SU-DHL-6 (cell line): ENCODE measurements around the gene MPHOSPH6.

Experiments
- H2AFZ ChIP-seq: fragments of 200-600 bp; sonication (generic); 2 replicates; pipeline ENCODE4 v1.6.1; 2014; ENCODE audit warnings: low read depth, mild to moderate bottlenecking, moderate library complexity, mixed read lengths, antibody characterized with exemption, low read length; ENCODE audit not compliant: severe bottlenecking
- H3F3A ChIP-seq: fragments of 200-600 bp; shearing (Covaris generic); 2 replicates; pipeline ENCODE4 v1.6.0; 2016; ENCODE audit warnings: antibody characterized with exemption, mild to moderate bottlenecking; ENCODE audit not compliant: insufficient read depth
- H3K27ac ChIP-seq: fragments of 200-600 bp; sonication (generic); 2 replicates; pipeline ENCODE4 v1.5.1; 2016; ENCODE audit warnings: low read depth, mild to moderate bottlenecking, low read length, moderate library complexity, mixed read lengths
- H3K27me3 ChIP-seq: fragments of 200-600 bp; sonication (generic), shearing (Covaris generic); 2 replicates; pipeline ENCODE4 v1.6.0; 2014; ENCODE audit warnings: mild to moderate bottlenecking, low read length
- H3K36me3 ChIP-seq: fragments of 200-600 bp; sonication (generic); 2 replicates; pipeline ENCODE4 v1.6.1; 2014; ENCODE audit warnings: mild to moderate bottlenecking, low read length, mixed read lengths
- H3K4me2 ChIP-seq: fragments of 300-600, 200-600 bp; shearing (Covaris generic), sonication (generic); 2 replicates; pipeline ENCODE4 v1.6.0; 2014; ENCODE audit warnings: low read length, low read depth, mild to moderate bottlenecking; ENCODE audit not compliant: poor library complexity, severe bottlenecking
- H3K4me3 ChIP-seq: fragments of 200-600 bp; sonication (generic); 2 replicates; pipeline ENCODE4 v1.5.1; 2014; ENCODE audit warnings: antibody characterized with exemption, low read length, mild to moderate bottlenecking, mixed read lengths; ENCODE audit not compliant: insufficient read depth, poor library complexity, severe bottlenecking
- H3K79me2 ChIP-seq: fragments of 200-600 bp; sonication (generic); 2 replicates; pipeline ENCODE4 v1.6.1; 2014; ENCODE audit warnings: mild to moderate bottlenecking, low read length, moderate library complexity; ENCODE audit not compliant: insufficient read depth
- H3K9ac ChIP-seq: fragments of 200-600 bp; sonication (generic); 2 replicates; pipeline ENCODE4 v1.7.0; 2014; ENCODE audit warnings: mild to moderate bottlenecking, low read length
- H3K9me2 ChIP-seq: fragments of 200-600 bp; sonication (generic); replicated peaks from 2 replicates; pipeline ENCODE4 v1.6.1; 2014; ENCODE audit warnings: low read length; ENCODE audit not compliant: insufficient read depth
- H3K9me3 ChIP-seq: fragments of 200-600 bp; sonication (generic); 2 replicates; pipeline ENCODE4 v1.6.1; 2014; ENCODE audit warnings: low read length, mixed read lengths; ENCODE audit not compliant: insufficient read depth
- H4K20me1 ChIP-seq: fragments of 200-600 bp; sonication (generic); 2 replicates; pipeline ENCODE4 v1.6.1; 2014; ENCODE audit warnings: low read depth, mild to moderate bottlenecking, antibody characterized with exemption, low read length, moderate library complexity, mixed read lengths
- EZH2phosphoT487 ChIP-seq: fragments of 200-600 bp; sonication (generic), shearing (Covaris generic); conservative IDR thresholded peaks from 2 replicates; pipeline ENCODE4 v1.6.1; 2018; ENCODE audit warnings: mild to moderate bottlenecking, antibody characterized with exemption, low read length, moderate library complexity, mixed read lengths
- TF ChIP-seq, protein P1 (sequence below): fragments of 200-600 bp; sonication (generic); IDR thresholded peaks from one replicate; pipeline ENCODE4 v1.5.1; 2017; ENCODE audit warnings: antibody characterized with exemption, mild to moderate bottlenecking, low read length, moderate library complexity; ENCODE audit not compliant: insufficient read depth, poor library complexity, severe bottlenecking

MPHOSPH6 gene

GRCh38 chr16:82185012-82185411 is 15.0 kb upstream of the MPHOSPH6 start:
- Histone ChIP-seq H3K27ac (no peak overlapping the region), H3K27me3 (0 out of 2 replicates have a peak, but pooled peaks cover 5% of the 10 kb centered on the region), H3K4me2 (no peak overlapping the region), H4K20me1 (no peaks in the 10 kb centered on the region), H3K9me2 (no peaks in the 10 kb centered on the region), H3F3A (no peaks in the 10 kb centered on the region), H3K9ac (no peak overlapping the region), H3K4me3 (no peak overlapping the region), H3K9me3 (no peaks in the 10 kb centered on the region), H3K79me2 (no peaks in the 10 kb centered on the region), H2AFZ (no peak overlapping the region), H3K36me3 (no peaks in the 10 kb centered on the region)
- TF ChIP-seq, protein P1, sequence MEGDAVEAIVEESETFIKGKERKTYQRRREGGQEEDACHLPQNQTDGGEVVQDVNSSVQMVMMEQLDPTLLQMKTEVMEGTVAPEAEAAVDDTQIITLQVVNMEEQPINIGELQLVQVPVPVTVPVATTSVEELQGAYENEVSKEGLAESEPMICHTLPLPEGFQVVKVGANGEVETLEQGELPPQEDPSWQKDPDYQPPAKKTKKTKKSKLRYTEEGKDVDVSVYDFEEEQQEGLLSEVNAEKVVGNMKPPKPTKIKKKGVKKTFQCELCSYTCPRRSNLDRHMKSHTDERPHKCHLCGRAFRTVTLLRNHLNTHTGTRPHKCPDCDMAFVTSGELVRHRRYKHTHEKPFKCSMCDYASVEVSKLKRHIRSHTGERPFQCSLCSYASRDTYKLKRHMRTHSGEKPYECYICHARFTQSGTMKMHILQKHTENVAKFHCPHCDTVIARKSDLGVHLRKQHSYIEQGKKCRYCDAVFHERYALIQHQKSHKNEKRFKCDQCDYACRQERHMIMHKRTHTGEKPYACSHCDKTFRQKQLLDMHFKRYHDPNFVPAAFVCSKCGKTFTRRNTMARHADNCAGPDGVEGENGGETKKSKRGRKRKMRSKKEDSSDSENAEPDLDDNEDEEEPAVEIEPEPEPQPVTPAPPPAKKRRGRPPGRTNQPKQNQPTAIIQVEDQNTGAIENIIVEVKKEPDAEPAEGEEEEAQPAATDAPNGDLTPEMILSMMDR: no peak

DNA sequence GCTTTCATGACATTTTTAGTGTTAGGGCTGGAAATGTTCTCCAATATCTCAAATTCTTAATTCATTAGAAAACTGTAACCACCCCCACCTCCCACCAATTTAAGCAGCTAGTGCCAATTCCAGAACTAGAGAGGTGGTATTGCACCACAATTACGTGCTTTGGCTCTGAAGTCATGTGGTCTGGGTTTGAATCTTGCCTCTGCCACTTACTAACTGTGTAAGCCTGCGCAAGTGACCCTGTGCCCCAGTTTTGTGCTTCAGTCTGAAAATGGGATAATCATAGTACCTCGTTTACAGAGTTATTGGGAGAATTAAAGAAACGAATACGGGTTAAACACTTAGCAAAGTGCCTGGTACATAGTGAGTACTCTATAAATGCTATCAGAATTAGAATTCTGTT is 14.2 kb upstream of the MPHOSPH6 start:
- no peak overlapping the region for H2AFZ ChIP-seq
- no peak overlapping the region for H3K27ac ChIP-seq
- H3K36me3 ChIP-seq: no peaks in the 10 kb centered on the region
- TF ChIP-seq, protein P1: no peak
- H3K9me3 ChIP-seq: no peaks in the 10 kb centered on the region
- no peak overlapping the region for H3K9ac ChIP-seq
- H3K79me2 ChIP-seq: no peaks in the 10 kb centered on the region
- H3K9me2 ChIP-seq: no peaks in the 10 kb centered on the region
- no peak overlapping the region for H3K4me3 ChIP-seq
- no peaks in the 10 kb centered on the region for H4K20me1 ChIP-seq
- H3K4me2 ChIP-seq: no peak overlapping the region
- H3K27me3 ChIP-seq: 0 out of 2 replicates have a peak, but pooled peaks cover 5% of the 10 kb centered on the region
- no peaks in the 10 kb centered on the region for H3F3A ChIP-seq

DNA sequence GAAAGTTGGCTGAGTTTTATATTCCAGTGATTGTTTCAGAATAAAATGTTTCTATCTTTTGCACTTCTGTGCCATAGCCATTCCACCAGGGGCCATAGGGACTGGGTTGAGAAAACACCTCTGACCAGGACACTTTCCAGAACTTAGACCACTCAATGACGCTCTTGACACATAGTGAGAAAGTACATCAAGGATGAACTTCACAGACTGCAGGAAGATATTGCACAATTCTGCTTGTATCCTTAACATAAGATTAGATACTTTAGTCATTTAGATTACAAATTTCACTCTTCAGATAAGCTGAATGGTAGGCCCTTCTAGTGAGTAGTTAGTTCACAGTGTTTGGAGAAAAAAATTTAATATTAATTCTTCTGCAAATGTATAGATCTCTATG is 13.0 kb upstream of the MPHOSPH6 start:
- Histone ChIP-seq H3K27ac (no peak overlapping the region), H3K9ac (no peak overlapping the region), H3F3A (no peaks in the 10 kb centered on the region), H3K9me2 (no peaks in the 10 kb centered on the region), H3K36me3 (no peaks in the 10 kb centered on the region), H3K79me2 (no peaks in the 10 kb centered on the region), H3K27me3 (0 out of 2 replicates have a peak, but pooled peaks cover 5% of the 10 kb centered on the region), H3K9me3 (no peaks in the 10 kb centered on the region), H4K20me1 (no peaks in the 10 kb centered on the region), H2AFZ (no peak overlapping the region), H3K4me3 (no peak overlapping the region), H3K4me2 (no peak overlapping the region)
- TF ChIP-seq, protein P1: no peak
- TF ChIP-seq EZH2phosphoT487: no peak
